Raji (cell line): Measurements from ENCODE around the gene SNRPA1.

Source experiments
- POLR2A ChIP-seq: IDR thresholded peaks from 2 replicates; pipeline ENCODE4 v1.6.1; 2011; ENCODE audit warnings: low read depth, low read length, control low read depth; ENCODE audit not compliant: insufficient read depth

Gene SNRPA1

GRCh38 chr15:101262551-101262950, 32.5 kb downstream of the SNRPA1 start:
- TF ChIP-seq POLR2A, result no peak

GRCh38 chr15:101258238-101259144, 36.6 kb downstream of the SNRPA1 start:
- TF ChIP-seq POLR2A, result no peak

GRCh38 chr15:101256757-101257156, 38.3 kb downstream of the SNRPA1 start:
- no peak for TF ChIP-seq POLR2A

- no peak for TF ChIP-seq POLR2A
Measured at GRCh38 chr15:101255615-101256241, 39.3 kb downstream of the SNRPA1 start.

- no peak for TF ChIP-seq POLR2A
Measured at GRCh38 chr15:101255051-101255395, 40.0 kb downstream of the SNRPA1 start.

GRCh38 chr15:101254157-101255050, 40.6 kb downstream of the SNRPA1 start:
- no peak for TF ChIP-seq POLR2A

- TF ChIP-seq POLR2A, result no peak
Measured at GRCh38 chr15:101252836-101253235, 42.2 kb downstream of the SNRPA1 start.

- TF ChIP-seq POLR2A, result peak; percentile 77
Measured at GRCh38 chr15:101251830-101252820, 42.9 kb downstream of the SNRPA1 start, which contains the start of gene CHSY1. TSS of gene CHSY1 (minus strand) at chr15:101252048. CDS start at chr15:101251456, 592 bp downstream.

GRCh38 chr15:101250873-101251829, 43.9 kb downstream of the SNRPA1 start:
- TF ChIP-seq POLR2A, result no peak; the same call in 1 of the 2 replicates

- no peak for TF ChIP-seq POLR2A
Measured at GRCh38 chr15:101250341-101250831, 44.7 kb downstream of the SNRPA1 start.

GRCh38 chr15:101248274-101248673, 46.8 kb downstream of the SNRPA1 start:
- TF ChIP-seq POLR2A, result no peak

GRCh38 chr15:101246824-101247745, 48.0 kb downstream of the SNRPA1 start:
- no peak for TF ChIP-seq POLR2A
